GM23338 (cell line): ENCODE measurements around the gene DDX46.

Experiments
- CREB1 ChIP-seq: fragments of 250-450 bp; sonication (Bioruptor Pico); IDR thresholded peaks from 2 replicates; pipeline ENCODE4 v1.5.0; 2020; ENCODE audit warnings: low read depth, mild to moderate bottlenecking, moderate library complexity
- EZH2 ChIP-seq: fragments of 200-600 bp; sonication (generic); IDR thresholded peaks from one replicate; pipeline ENCODE4 v1.8.0; 2017; ENCODE audit warnings: antibody characterized with exemption, mild to moderate bottlenecking, low read depth; ENCODE audit not compliant: unreplicated experiment
- EZH2phosphoT487 ChIP-seq: fragments of 200-600 bp; sonication (generic); IDR thresholded peaks from one replicate; pipeline ENCODE4 v1.8.1; 2018; ENCODE audit warnings: antibody characterized with exemption; ENCODE audit not compliant: unreplicated experiment
- JUNB ChIP-seq: IDR thresholded peaks from one replicate; pipeline ENCODE4 v1.6.1; 2016; ENCODE audit warnings: antibody characterized with exemption; ENCODE audit not compliant: unreplicated experiment
- POLR2AphosphoS5 ChIP-seq: IDR thresholded peaks from 2 replicates; pipeline ENCODE4 v1.6.1; 2016; ENCODE audit warnings: antibody characterized with exemption, low read depth
- ZNF114 ChIP-seq: fragments of 250-450 bp; sonication (Bioruptor Pico); IDR thresholded peaks from 2 replicates; pipeline ENCODE4 v1.5.0; 2020; ENCODE audit warnings: mild to moderate bottlenecking, moderate library complexity
- ZNF331 ChIP-seq: fragments of 250-450 bp; sonication (Bioruptor Pico); IDR thresholded peaks from 2 replicates; pipeline ENCODE4 v1.5.0; 2020; ENCODE audit warnings: low read depth, mild to moderate bottlenecking, moderate library complexity
- TF ChIP-seq, protein P1 (sequence below), 2 experiments: fragments of 200-600 bp in 1 of 2; sonication (generic) in 1 of 2; conservative IDR thresholded peaks; 2 replicates each; pipeline versions ENCODE4 v1.5.1 to v1.6.1; 2016 to 2017; ENCODE audit warnings: antibody characterized with exemption in 2 of 2, low read depth in 2 of 2, mild to moderate bottlenecking in 2 of 2, moderate library complexity in 1 of 2
- TF ChIP-seq, protein P2 (sequence below): fragments of 250-450 bp; sonication (Bioruptor Pico); IDR thresholded peaks from 2 replicates; pipeline ENCODE4 v1.5.0; 2020; ENCODE audit warnings: mild to moderate bottlenecking, moderate library complexity
- TF ChIP-seq, protein P3 (sequence below): IDR thresholded peaks from one replicate; pipeline ENCODE4 v1.6.1; 2018; ENCODE audit warnings: antibody characterized with exemption; ENCODE audit not compliant: unreplicated experiment
- TF ChIP-seq, protein P4 (sequence below): IDR thresholded peaks from 2 replicates; pipeline ENCODE4 v1.6.1; 2016; ENCODE audit warnings: antibody characterized with exemption

DNA sequence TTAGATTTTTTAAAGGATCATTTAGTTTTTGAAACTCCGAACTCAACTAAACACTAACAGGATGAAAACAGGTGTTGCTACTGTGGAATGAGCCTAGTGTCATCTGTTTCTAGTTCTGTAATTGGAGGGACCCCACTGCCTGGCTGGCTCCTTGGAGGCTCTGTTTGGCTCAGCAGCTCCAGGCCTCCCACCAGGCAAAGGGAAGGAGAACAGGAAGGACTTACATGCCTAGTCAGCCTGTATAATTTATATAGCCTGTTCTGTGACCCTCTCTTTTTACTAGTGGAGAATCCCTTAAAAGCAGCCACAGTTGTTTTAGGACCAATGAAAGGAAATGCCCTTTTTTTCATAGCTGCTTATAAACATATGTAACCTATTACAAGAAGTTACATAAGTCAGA, 66.1 kb downstream of the DDX46 start:
- TF ChIP-seq, protein P1, sequence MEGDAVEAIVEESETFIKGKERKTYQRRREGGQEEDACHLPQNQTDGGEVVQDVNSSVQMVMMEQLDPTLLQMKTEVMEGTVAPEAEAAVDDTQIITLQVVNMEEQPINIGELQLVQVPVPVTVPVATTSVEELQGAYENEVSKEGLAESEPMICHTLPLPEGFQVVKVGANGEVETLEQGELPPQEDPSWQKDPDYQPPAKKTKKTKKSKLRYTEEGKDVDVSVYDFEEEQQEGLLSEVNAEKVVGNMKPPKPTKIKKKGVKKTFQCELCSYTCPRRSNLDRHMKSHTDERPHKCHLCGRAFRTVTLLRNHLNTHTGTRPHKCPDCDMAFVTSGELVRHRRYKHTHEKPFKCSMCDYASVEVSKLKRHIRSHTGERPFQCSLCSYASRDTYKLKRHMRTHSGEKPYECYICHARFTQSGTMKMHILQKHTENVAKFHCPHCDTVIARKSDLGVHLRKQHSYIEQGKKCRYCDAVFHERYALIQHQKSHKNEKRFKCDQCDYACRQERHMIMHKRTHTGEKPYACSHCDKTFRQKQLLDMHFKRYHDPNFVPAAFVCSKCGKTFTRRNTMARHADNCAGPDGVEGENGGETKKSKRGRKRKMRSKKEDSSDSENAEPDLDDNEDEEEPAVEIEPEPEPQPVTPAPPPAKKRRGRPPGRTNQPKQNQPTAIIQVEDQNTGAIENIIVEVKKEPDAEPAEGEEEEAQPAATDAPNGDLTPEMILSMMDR (conservative IDR thresholded peaks at IDR 0.05; ENCODE audit: low read depth in 2 of 2), result no peak
- TF ChIP-seq EZH2phosphoT487 (no peak), CREB1 (no peak), EZH2 (no peak), JUNB (no peak), ZNF331 (CRISPR knock-in tag) (no peak), POLR2AphosphoS5 (no peak), ZNF114 (no peak)
- TF ChIP-seq, protein P2, sequence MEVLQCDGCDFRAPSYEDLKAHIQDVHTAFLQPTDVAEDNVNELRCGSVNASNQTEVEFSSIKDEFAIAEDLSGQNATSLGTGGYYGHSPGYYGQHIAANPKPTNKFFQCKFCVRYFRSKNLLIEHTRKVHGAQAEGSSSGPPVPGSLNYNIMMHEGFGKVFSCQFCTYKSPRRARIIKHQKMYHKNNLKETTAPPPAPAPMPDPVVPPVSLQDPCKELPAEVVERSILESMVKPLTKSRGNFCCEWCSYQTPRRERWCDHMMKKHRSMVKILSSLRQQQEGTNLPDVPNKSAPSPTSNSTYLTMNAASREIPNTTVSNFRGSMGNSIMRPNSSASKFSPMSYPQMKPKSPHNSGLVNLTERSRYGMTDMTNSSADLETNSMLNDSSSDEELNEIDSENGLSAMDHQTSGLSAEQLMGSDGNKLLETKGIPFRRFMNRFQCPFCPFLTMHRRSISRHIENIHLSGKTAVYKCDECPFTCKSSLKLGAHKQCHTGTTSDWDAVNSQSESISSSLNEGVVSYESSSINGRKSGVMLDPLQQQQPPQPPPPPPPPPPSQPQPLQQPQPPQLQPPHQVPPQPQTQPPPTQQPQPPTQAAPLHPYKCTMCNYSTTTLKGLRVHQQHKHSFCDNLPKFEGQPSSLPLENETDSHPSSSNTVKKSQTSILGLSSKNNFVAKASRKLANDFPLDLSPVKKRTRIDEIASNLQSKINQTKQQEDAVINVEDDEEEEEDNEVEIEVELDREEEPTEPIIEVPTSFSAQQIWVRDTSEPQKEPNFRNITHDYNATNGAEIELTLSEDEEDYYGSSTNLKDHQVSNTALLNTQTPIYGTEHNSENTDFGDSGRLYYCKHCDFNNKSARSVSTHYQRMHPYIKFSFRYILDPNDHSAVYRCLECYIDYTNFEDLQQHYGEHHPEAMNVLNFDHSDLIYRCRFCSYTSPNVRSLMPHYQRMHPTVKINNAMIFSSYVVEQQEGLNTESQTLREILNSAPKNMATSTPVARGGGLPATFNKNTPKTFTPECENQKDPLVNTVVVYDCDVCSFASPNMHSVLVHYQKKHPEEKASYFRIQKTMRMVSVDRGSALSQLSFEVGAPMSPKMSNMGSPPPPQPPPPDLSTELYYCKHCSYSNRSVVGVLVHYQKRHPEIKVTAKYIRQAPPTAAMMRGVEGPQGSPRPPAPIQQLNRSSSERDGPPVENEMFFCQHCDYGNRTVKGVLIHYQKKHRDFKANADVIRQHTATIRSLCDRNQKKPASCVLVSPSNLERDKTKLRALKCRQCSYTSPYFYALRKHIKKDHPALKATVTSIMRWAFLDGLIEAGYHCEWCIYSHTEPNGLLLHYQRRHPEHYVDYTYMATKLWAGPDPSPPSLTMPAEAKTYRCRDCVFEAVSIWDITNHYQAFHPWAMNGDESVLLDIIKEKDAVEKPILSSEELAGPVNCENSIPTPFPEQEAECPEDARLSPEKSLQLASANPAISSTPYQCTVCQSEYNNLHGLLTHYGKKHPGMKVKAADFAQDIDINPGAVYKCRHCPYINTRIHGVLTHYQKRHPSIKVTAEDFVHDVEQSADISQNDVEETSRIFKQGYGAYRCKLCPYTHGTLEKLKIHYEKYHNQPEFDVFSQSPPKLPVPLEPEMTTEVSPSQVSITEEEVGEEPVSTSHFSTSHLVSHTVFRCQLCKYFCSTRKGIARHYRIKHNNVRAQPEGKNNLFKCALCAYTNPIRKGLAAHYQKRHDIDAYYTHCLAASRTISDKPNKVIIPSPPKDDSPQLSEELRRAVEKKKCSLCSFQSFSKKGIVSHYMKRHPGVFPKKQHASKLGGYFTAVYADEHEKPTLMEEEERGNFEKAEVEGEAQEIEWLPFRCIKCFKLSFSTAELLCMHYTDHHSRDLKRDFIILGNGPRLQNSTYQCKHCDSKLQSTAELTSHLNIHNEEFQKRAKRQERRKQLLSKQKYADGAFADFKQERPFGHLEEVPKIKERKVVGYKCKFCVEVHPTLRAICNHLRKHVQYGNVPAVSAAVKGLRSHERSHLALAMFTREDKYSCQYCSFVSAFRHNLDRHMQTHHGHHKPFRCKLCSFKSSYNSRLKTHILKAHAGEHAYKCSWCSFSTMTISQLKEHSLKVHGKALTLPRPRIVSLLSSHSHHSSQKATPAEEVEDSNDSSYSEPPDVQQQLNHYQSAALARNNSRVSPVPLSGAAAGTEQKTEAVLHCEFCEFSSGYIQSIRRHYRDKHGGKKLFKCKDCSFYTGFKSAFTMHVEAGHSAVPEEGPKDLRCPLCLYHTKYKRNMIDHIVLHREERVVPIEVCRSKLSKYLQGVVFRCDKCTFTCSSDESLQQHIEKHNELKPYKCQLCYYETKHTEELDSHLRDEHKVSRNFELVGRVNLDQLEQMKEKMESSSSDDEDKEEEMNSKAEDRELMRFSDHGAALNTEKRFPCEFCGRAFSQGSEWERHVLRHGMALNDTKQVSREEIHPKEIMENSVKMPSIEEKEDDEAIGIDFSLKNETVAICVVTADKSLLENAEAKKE (CRISPR knock-in tag), result no peak
- TF ChIP-seq, protein P3, sequence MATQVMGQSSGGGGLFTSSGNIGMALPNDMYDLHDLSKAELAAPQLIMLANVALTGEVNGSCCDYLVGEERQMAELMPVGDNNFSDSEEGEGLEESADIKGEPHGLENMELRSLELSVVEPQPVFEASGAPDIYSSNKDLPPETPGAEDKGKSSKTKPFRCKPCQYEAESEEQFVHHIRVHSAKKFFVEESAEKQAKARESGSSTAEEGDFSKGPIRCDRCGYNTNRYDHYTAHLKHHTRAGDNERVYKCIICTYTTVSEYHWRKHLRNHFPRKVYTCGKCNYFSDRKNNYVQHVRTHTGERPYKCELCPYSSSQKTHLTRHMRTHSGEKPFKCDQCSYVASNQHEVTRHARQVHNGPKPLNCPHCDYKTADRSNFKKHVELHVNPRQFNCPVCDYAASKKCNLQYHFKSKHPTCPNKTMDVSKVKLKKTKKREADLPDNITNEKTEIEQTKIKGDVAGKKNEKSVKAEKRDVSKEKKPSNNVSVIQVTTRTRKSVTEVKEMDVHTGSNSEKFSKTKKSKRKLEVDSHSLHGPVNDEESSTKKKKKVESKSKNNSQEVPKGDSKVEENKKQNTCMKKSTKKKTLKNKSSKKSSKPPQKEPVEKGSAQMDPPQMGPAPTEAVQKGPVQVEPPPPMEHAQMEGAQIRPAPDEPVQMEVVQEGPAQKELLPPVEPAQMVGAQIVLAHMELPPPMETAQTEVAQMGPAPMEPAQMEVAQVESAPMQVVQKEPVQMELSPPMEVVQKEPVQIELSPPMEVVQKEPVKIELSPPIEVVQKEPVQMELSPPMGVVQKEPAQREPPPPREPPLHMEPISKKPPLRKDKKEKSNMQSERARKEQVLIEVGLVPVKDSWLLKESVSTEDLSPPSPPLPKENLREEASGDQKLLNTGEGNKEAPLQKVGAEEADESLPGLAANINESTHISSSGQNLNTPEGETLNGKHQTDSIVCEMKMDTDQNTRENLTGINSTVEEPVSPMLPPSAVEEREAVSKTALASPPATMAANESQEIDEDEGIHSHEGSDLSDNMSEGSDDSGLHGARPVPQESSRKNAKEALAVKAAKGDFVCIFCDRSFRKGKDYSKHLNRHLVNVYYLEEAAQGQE, result no peak
- TF ChIP-seq, protein P4, sequence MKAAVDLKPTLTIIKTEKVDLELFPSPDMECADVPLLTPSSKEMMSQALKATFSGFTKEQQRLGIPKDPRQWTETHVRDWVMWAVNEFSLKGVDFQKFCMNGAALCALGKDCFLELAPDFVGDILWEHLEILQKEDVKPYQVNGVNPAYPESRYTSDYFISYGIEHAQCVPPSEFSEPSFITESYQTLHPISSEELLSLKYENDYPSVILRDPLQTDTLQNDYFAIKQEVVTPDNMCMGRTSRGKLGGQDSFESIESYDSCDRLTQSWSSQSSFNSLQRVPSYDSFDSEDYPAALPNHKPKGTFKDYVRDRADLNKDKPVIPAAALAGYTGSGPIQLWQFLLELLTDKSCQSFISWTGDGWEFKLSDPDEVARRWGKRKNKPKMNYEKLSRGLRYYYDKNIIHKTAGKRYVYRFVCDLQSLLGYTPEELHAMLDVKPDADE, result no peak
